Fibroblast of the aortic adventitia (primary cell): ENCODE measurements around the gene CHST10. TPM values are rescaled to one million over a fixed set of nuclear protein-coding genes. Genes with fewer than 3 reads are reported as not detected.
"Not testable (repeated sequence)": the region's sequence is repeated elsewhere in the genome, so short reads cannot be mapped to it uniquely, and the experiment has no call there.

ENCODE experiments used
- DNase-seq: peaks from one replicate; pipeline ENCODE4 v3.0.0-alpha.2; 2010; ENCODE audit warnings: low read depth
- H3K4me3 ChIP-seq: 2 replicates; pipeline ENCODE4 v1.5.1; 2011; ENCODE audit warnings: low read depth, mild to moderate bottlenecking, control low read depth, low read length, moderate library complexity
- CTCF ChIP-seq: IDR thresholded peaks from 2 replicates; pipeline ENCODE4 v1.5.1; 2011; ENCODE audit warnings: mild to moderate bottlenecking, low read length, control low read depth, inconsistent platforms; ENCODE audit not compliant: insufficient read depth
- total RNA-seq: library from RNA; depleted of rRNA; stranded (reverse); fragments of >200 nt; gene quantifications from 2 replicates; pipeline ENCODE4 v1.2.3, GENCODE V29; 2012; ENCODE audit warnings: low replicate concordance

Gene CHST10
- total RNA-seq, 1 donor: 11.0 TPM

DNA sequence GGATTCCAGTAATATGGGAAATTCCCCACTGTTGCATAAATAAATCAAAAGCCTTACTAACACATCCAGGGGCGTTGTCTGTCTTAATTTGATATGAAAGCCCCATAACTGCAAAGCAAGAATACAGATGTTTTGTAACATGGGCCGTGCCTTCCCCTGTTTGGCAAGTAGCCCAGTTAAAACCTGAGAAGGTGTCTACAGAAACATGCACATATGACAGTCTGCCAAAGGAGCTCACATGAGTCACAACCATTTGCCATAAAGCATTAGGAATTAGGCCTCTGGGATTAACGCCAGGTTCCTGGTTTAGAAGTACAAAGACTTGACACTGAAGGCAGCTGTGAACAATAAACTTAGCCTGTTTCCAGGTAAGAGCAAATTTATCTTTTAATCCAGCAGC, 52.0 kb downstream of the CHST10 start:
- H3K4me3 ChIP-seq: no peak overlapping the region
- peak; percentile 98 for DNase-seq
- TF ChIP-seq CTCF: no peak

GRCh38 chr2:100362269-100362668, 55.2 kb downstream of the CHST10 start:
- H3K4me3 ChIP-seq, DNase-seq: not testable (repeated sequence)

- no peak overlapping the region for H3K4me3 ChIP-seq
- no peak for DNase-seq
- TF ChIP-seq CTCF: no peak
Measured at GRCh38 chr2:100359576-100359975, 57.9 kb downstream of the CHST10 start.

DNA sequence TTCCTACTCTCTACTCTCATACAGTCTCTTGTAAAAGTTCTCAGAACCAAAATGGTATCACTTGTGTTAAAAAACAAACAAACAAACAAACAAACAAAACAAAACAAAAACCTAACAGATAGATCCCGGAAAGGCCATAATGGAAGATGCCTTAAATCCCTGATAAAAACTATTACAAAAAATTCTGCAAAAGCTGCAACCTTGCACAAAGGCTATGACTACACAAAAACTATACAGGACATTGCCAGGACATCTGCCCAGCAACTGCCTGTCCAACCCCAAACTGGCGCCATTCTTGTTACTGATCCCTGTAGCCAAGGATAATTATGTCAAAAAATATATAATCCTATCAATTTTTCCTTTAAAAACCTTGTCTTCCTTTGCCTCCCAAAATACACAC, 58.9 kb downstream of the CHST10 start:
- no peak for TF ChIP-seq CTCF
- DNase-seq: no peak
- no peak overlapping the region for H3K4me3 ChIP-seq

GRCh38 chr2:100352521-100352920, 64.9 kb downstream of the CHST10 start:
- no peak for DNase-seq
- no peak for TF ChIP-seq CTCF
- no peak overlapping the region for H3K4me3 ChIP-seq

GRCh38 chr2:100350661-100351185, 66.7 kb downstream of the CHST10 start:
- no peak for TF ChIP-seq CTCF
- no peak overlapping the region for H3K4me3 ChIP-seq
- no peak for DNase-seq

- not testable (repeated sequence) for DNase-seq
Measured at GRCh38 chr2:100345144-100345543, 72.3 kb downstream of the CHST10 start.

DNA sequence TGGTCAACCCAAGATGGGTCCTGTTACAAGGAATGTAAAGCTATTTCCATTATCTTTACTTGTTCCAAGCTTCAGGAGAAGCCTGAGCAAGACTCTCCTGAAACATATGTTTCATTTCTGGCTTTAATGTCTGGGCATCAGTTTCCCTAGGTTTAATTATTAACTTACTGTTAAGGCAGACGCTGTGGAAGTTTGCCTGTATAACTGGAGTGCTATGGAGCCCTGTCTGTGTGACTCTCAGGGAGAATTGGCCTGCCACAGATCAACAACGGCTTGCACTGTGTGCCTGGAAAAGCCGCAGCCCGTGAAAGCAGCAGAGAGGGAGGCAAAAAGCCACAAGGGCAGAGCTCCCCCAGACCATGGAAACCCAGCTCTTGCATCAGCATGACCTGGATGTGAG, 73.0 kb downstream of the CHST10 start:
- TF ChIP-seq CTCF: no peak
- no peak overlapping the region for H3K4me3 ChIP-seq
- DNase-seq: no peak

More at GRCh38 chr2:100345144-100345543, 72.3 kb downstream of the CHST10 start:
- not testable (repeated sequence) for H3K4me3 ChIP-seq

- H3K4me3 ChIP-seq, DNase-seq: not testable (repeated sequence)
Measured at GRCh38 chr2:100342466-100342865, 75.0 kb downstream of the CHST10 start.
